HAP-1 (cell line): ENCODE data around the gene DSE.

Experiments
- DNase-seq, 2 experiments: peaks; one replicate each; pipeline ENCODE4 v3.0.0-alpha.2; 2016 to 2020; ENCODE audit warnings: low spot score in 2 of 2
- H3K27me3 ChIP-seq: fragments of 250-450 bp; sonication (Bioruptor Pico); 2 replicates; pipeline ENCODE4 v1.5.1; 2020; ENCODE audit warnings: low read depth, mild to moderate bottlenecking, moderate library complexity
- H3K36me3 ChIP-seq: fragments of 250-450 bp; sonication (Bioruptor Pico); replicated peaks from 2 replicates; pipeline ENCODE4 v1.5.1; 2020; ENCODE audit warnings: mild to moderate bottlenecking
- H3K4me1 ChIP-seq: fragments of 250-450 bp; sonication (Bioruptor Pico); 2 replicates; pipeline ENCODE4 v1.5.1; 2020; ENCODE audit warnings: mild to moderate bottlenecking
- H3K4me3 ChIP-seq: fragments of 250-450 bp; sonication (Bioruptor Pico); 2 replicates; pipeline ENCODE4 v1.5.1; 2020; ENCODE audit warnings: mild to moderate bottlenecking, moderate library complexity
- H3K9me3 ChIP-seq: fragments of 250-450 bp; sonication (Bioruptor Pico); 2 replicates; pipeline ENCODE4 v1.5.1; 2020; ENCODE audit warnings: mild to moderate bottlenecking, moderate library complexity
- in situ Hi-C: fragments of 300-500 bp; cut with MboI; formaldehyde crosslinking; loops from 3 replicates; pipeline ENCODE4 v1.14.3; 2020; ENCODE audit warnings: low sequenced_read_pairs, inconsistent platforms, mixed read lengths

The DSE gene

DNA sequence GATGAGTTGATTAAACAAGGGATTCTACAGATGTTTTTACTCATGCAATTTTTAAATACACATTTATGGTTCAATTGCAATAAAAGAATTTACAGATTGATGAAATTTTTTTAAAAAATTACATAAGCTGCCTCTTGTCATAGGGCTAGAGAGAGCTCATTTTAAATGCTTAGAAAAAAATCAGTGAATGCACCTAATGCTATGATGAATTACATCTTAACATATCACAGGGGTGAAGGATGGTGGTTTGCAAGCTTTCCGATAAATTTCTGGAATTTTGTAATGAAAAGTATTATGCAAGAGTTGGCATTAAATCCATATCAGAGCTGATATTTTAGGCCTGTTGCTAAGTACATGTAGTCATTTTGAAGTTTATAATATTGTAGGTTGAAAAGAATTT, 29.6 kb downstream of the DSE start:
- H3K4me1 ChIP-seq: peaks cover 17% of the 10 kb centered on the region
- H3K36me3 ChIP-seq: no peaks in the 10 kb centered on the region
- in situ Hi-C loops: no loop called here
- no peaks in the 10 kb centered on the region for H3K27me3 ChIP-seq
- H3K9me3 ChIP-seq: no peaks in the 10 kb centered on the region
- no peak for DNase-seq
- H3K4me3 ChIP-seq: no peak overlapping the region

GRCh38 chr6:116402108-116402937, 31.6 kb downstream of the DSE start:
- H3K4me1 ChIP-seq: peaks cover 19% of the 10 kb centered on the region
- no peaks in the 10 kb centered on the region for H3K36me3 ChIP-seq
- no peaks in the 10 kb centered on the region for H3K9me3 ChIP-seq
- in situ Hi-C loops: no loop called here
- no peak overlapping the region for H3K4me3 ChIP-seq
- H3K27me3 ChIP-seq: no peaks in the 10 kb centered on the region
- DNase-seq: no peak

- DNase-seq: no peak
- Histone ChIP-seq H3K4me3 (no peak overlapping the region), H3K9me3 (no peaks in the 10 kb centered on the region), H3K27me3 (no peaks in the 10 kb centered on the region), H3K4me1 (peaks cover 14% of the 10 kb centered on the region), H3K36me3 (no peaks in the 10 kb centered on the region)
- in situ Hi-C loops: no loop called here
Observed at GRCh38 chr6:116403205-116403604, 32.5 kb downstream of the DSE start.

- no peak overlapping the region for H3K4me3 ChIP-seq
- no peaks in the 10 kb centered on the region for H3K27me3 ChIP-seq
- H3K36me3 ChIP-seq: no peaks in the 10 kb centered on the region
- H3K9me3 ChIP-seq: no peaks in the 10 kb centered on the region
- in situ Hi-C loops: no loop called here
- no peak for DNase-seq
- H3K4me1 ChIP-seq: peaks cover 10% of the 10 kb centered on the region
Observed at GRCh38 chr6:116404696-116405095, 33.9 kb downstream of the DSE start.

DNA sequence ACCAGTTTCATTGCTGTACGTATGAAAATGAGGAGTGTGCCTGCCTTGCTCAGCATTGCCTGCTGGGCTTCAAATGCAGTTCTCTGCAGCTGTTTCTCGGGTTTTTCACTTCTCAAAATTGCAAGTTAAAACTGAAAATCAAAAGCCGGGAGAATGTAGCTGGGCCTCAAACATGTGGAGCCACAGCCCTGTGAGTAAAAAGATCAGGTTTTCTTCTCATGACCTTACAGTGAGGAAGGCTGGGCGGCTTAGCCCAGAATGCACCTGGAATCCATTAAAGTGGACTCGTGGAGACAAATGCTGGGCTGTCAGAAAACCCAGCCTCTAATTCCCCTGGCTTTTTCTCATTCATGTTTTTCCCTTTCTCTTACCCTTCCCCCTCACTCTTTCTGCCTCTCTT, 34.4 kb downstream of the DSE start:
- Histone ChIP-seq H3K9me3 (no peaks in the 10 kb centered on the region), H3K36me3 (no peaks in the 10 kb centered on the region), H3K27me3 (no peaks in the 10 kb centered on the region), H3K4me3 (no peak overlapping the region), H3K4me1 (peaks cover 10% of the 10 kb centered on the region)
- in situ Hi-C loops: no loop called here
- no peak for DNase-seq

- H3K4me3 ChIP-seq: no peak overlapping the region
Observed at GRCh38 chr6:116405652-116406356, 35.1 kb downstream of the DSE start.

GRCh38 chr6:116406678-116407345, 36.1 kb downstream of the DSE start:
- no peak for DNase-seq
- Histone ChIP-seq H3K4me1 (peaks cover 2% of the 10 kb centered on the region; the same call in 1 of the 2 replicates), H3K36me3 (no peaks in the 10 kb centered on the region), H3K27me3 (no peaks in the 10 kb centered on the region), H3K9me3 (no peaks in the 10 kb centered on the region), H3K4me3 (no peak overlapping the region)
- in situ Hi-C loops: no loop called here

More at GRCh38 chr6:116405652-116406356, 35.1 kb downstream of the DSE start:
- in situ Hi-C loops: no loop called here
- Histone ChIP-seq H3K9me3 (no peaks in the 10 kb centered on the region), H3K36me3 (no peaks in the 10 kb centered on the region), H3K27me3 (no peaks in the 10 kb centered on the region), H3K4me1 (peaks cover 6% of the 10 kb centered on the region)
- no peak for DNase-seq

GRCh38 chr6:116408491-116408890, 37.7 kb downstream of the DSE start:
- peaks cover 2% of the 10 kb centered on the region; the same call in 1 of the 2 replicates for H3K4me1 ChIP-seq
- H3K9me3 ChIP-seq: no peaks in the 10 kb centered on the region
- no peak overlapping the region for H3K4me3 ChIP-seq
- H3K36me3 ChIP-seq: no peaks in the 10 kb centered on the region
- no peaks in the 10 kb centered on the region for H3K27me3 ChIP-seq
- DNase-seq: no peak
- in situ Hi-C loops: no loop called here

DNA sequence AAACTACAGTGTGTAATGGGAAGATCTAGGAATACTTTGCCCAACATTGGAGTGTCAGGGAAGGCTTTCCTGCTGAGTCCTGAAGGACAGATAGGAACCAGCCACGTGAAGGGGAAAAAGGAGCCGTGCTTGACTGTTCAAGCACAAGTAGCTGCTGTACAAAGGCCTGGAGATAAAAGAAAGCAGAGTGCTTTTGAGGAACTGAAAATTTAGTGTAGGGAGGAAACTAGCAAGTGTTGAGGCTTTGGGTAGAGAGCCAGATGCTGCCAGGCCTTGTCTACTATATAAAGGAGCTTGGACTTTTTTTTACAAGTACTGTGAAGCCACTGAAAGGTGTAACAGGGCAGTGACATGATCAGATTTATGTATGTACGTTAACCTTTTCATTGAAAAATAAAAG, 39.0 kb downstream of the DSE start:
- H3K9me3 ChIP-seq: no peaks in the 10 kb centered on the region
- in situ Hi-C loops: no loop called here
- H3K36me3 ChIP-seq: no peaks in the 10 kb centered on the region
- H3K27me3 ChIP-seq: no peaks in the 10 kb centered on the region
- DNase-seq: no peak
- H3K4me3 ChIP-seq: no peak overlapping the region
- H3K4me1 ChIP-seq: peaks cover 2% of the 10 kb centered on the region; the same call in 1 of the 2 replicates

GRCh38 chr6:116411284-116411623, 40.5 kb downstream of the DSE start:
- no peak for DNase-seq
- H3K27me3 ChIP-seq: no peaks in the 10 kb centered on the region
- no peaks in the 10 kb centered on the region for H3K4me1 ChIP-seq
- in situ Hi-C loops: no loop called here
- H3K9me3 ChIP-seq: no peaks in the 10 kb centered on the region
- H3K4me3 ChIP-seq: no peak overlapping the region
- no peaks in the 10 kb centered on the region for H3K36me3 ChIP-seq

- no peak for DNase-seq
- Histone ChIP-seq H3K36me3 (no peaks in the 10 kb centered on the region), H3K4me1 (no peaks in the 10 kb centered on the region), H3K27me3 (no peaks in the 10 kb centered on the region), H3K9me3 (no peaks in the 10 kb centered on the region), H3K4me3 (no peak overlapping the region)
- in situ Hi-C loops: no loop called here
Observed at GRCh38 chr6:116412270-116412669, 41.5 kb downstream of the DSE start.

DNA sequence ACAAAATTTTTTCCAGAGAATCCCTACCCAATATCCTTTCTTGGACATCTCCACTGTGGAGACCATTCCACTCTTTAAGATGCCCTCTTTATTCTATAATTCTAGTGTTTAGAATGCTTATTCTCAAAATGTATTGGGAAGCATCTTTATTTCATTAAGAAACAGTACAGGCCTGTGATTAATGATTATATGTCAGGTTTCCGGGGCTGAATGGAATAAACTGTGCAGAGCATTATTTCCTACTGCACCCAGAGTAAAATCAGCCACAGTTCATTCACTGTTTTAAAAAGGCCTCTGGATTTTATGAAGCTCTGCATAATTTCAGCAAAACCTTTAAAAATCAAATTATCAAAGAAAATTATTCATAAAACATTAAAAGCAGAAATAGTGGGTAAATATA, 42.6 kb downstream of the DSE start:
- H3K36me3 ChIP-seq: no peaks in the 10 kb centered on the region
- DNase-seq: no peak
- no peak overlapping the region for H3K4me3 ChIP-seq
- in situ Hi-C loops: no loop called here
- H3K27me3 ChIP-seq: no peaks in the 10 kb centered on the region
- no peaks in the 10 kb centered on the region for H3K4me1 ChIP-seq
- H3K9me3 ChIP-seq: no peaks in the 10 kb centered on the region

GRCh38 chr6:116417661-116418060, 46.9 kb downstream of the DSE start:
- no peaks in the 10 kb centered on the region for H3K27me3 ChIP-seq
- no peaks in the 10 kb centered on the region for H3K36me3 ChIP-seq
- no peaks in the 10 kb centered on the region for H3K9me3 ChIP-seq

More at GRCh38 chr6:116417661-116418060, 46.9 kb downstream of the DSE start:
- Histone ChIP-seq H3K4me1 (no peaks in the 10 kb centered on the region), H3K4me3 (no peak overlapping the region)
- in situ Hi-C loops: no loop called here
- DNase-seq: no peak
